Osteocyte (in vitro differentiated cells): ENCODE results near the gene ALKBH5. TPM values are rescaled to one million over a fixed set of nuclear protein-coding genes. Genes with fewer than 3 reads are reported as not detected.

ENCODE experiments used
- DNase-seq: peaks from one replicate; pipeline ENCODE4 v3.0.0; 2021; ENCODE audit warnings: mixed read lengths; ENCODE audit not compliant: unreplicated experiment; ENCODE audit errors: extremely low spot score
- H3K27ac Mint-ChIP-seq: one replicate; pipeline ENCODE4 v1.8.0; 2021; ENCODE audit warnings: mild to moderate bottlenecking, mixed read lengths; ENCODE audit not compliant: unreplicated experiment
- H3K27me3 Mint-ChIP-seq: one replicate; pipeline ENCODE4 v1.8.0; 2021; ENCODE audit warnings: mixed read lengths; ENCODE audit not compliant: unreplicated experiment
- H3K36me3 Mint-ChIP-seq: one replicate; pipeline ENCODE4 v1.8.0; 2021; ENCODE audit warnings: mixed read lengths; ENCODE audit not compliant: unreplicated experiment
- H3K4me1 Mint-ChIP-seq: one replicate; pipeline ENCODE4 v1.8.0; 2021; ENCODE audit warnings: mixed read lengths; ENCODE audit not compliant: unreplicated experiment
- H3K4me3 Mint-ChIP-seq: one replicate; pipeline ENCODE4 v1.8.0; 2021; ENCODE audit warnings: mild to moderate bottlenecking, moderate library complexity, mixed read lengths; ENCODE audit not compliant: unreplicated experiment
- H3K9me3 Mint-ChIP-seq: one replicate; pipeline ENCODE4 v1.8.0; 2021; ENCODE audit warnings: mixed read lengths; ENCODE audit not compliant: unreplicated experiment
- CTCF ChIP-seq: fragments of 200-600 bp; sonication (generic); IDR thresholded peaks from 2 replicates; pipeline ENCODE4 v1.5.0; 2021; ENCODE audit warnings: antibody characterized with exemption, mild to moderate bottlenecking, moderate library complexity
- total RNA-seq: library from RNA; stranded (reverse); gene quantifications from 2 replicates; pipeline ENCODE4 v1.2.1, GENCODE V29; 2021

The ALKBH5 gene
- total RNA-seq, 1 donor from 2014 or later, result 89.4 TPM

DNA sequence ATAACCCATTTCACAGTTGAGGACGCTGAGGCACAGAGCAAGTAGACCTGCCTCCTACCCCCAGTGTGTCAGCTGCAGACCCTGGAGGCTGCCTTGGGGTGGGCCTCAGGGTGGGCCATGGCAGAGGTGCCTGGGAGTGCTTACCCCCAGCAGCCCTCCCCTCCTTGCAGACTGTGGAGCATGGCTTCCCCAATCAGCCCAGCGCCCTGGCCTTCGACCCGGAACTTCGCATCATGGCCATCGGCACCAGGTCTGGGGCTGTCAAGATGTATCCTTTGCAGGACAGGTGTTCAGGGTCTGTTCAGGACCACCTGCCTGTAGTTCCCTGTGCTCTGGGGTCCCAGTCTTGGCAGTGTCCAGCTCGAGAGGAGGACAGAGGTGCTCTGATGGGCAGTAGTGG lies 46.1 kb downstream of the ALKBH5 start:
- Mint-ChIP-seq H3K27me3 (no peaks in the 10 kb centered on the region), H3K9me3 (no peaks in the 10 kb centered on the region), H3K4me1 (peaks cover 28% of the 10 kb centered on the region), H3K4me3 (no peak overlapping the region), H3K27ac (no peak overlapping the region), H3K36me3 (no peaks in the 10 kb centered on the region)
- no peak for DNase-seq
- TF ChIP-seq CTCF, result no peak

DNA sequence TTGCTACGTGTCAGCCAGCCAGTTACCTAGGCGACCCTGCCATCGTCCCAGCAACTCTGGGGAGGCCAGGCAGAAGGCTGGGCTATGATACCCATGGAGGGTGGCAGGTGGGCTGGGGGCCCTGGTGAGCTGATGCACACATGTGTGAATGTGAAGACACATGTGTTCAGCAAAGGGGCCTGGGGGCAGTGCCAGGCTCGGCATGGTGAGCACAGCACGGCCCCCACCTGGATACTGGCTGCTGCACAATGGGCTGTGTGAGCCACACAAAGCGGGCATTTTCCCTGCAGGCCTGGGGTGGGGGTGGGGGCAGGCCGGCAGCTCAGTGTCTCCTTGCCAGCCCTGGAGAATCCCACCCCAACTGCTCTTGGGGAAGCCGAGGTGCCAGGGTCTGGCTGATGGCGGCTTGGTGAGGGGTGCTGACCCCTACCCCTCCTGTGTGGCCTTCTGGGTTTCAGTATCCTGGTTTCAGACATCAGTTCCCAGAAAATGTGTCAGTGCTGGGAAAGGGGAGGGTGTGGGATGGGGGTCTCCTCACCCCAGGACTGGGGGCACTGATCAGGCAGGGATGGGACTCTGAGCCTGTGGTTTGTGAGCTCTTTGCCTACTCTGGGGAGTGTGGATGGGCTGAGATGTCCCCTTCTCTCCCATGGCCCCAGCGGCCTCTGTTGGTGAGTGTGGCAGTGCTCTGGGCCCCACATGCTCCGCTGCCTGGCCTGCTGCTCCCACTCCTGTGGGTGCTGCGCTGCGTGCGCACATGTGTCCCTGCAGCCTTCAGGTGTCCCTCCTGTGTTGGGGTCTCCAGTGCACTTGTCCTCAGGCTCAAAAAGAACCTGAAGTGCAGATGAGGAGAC lies 46.9 kb downstream of the ALKBH5 start:
- H3K27ac Mint-ChIP-seq, result no peak overlapping the region
- no peak overlapping the region for H3K4me3 Mint-ChIP-seq
- no peak for DNase-seq
- H3K9me3 Mint-ChIP-seq, result no peaks in the 10 kb centered on the region
- no peaks in the 10 kb centered on the region for H3K36me3 Mint-ChIP-seq
- TF ChIP-seq CTCF, result no peak
- peaks cover 31% of the 10 kb centered on the region for H3K4me1 Mint-ChIP-seq
- H3K27me3 Mint-ChIP-seq, result no peaks in the 10 kb centered on the region

- H3K27me3 Mint-ChIP-seq, result no peaks in the 10 kb centered on the region
- TF ChIP-seq CTCF, result no peak
- peaks cover 38% of the 10 kb centered on the region for H3K4me1 Mint-ChIP-seq
- no peaks in the 10 kb centered on the region for H3K36me3 Mint-ChIP-seq
- H3K9me3 Mint-ChIP-seq, result no peaks in the 10 kb centered on the region
- H3K4me3 Mint-ChIP-seq, result no peak overlapping the region
- no peak for DNase-seq
- H3K27ac Mint-ChIP-seq, result no peak overlapping the region
These were observed 47.5 kb downstream of the ALKBH5 start for GRCh38 chr17:18231164-18231563.

DNA sequence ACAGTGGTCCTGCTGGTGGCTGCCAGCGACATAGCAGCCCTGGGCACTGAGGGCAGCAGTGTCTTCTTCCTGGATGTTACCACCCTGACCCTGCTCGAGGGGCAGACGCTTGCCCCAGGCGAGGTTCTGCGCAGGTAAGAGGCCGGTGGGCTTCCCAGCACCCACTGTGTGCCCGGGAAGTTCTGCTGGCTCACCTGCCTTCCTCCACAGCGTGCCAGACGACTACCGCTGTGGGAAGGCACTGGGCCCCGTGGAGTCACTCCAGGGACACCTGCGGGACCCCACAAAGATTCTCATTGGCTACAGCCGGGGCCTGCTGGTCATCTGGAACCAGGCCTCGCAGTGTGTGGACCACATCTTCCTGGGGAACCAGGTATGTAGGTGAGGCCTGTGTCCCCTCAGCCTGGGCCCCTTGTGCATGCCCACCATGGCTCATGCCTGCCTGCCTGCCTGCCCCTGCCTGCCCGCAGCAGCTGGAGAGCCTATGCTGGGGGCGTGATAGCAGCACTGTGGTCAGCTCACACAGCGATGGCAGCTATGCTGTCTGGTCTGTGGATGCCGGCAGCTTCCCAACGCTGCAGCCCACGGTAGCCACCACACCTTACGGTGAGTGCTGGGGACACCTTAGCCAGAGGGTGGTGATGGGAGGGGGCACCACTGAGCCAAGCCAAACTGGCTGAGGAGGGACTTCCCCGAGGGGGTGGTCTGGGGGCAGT lies 50.3 kb downstream of the ALKBH5 start:
- Mint-ChIP-seq H3K4me1 (peaks cover 17% of the 10 kb centered on the region), H3K27me3 (no peaks in the 10 kb centered on the region), H3K27ac (no peak overlapping the region), H3K36me3 (peaks cover 5% of the 10 kb centered on the region), H3K4me3 (no peak overlapping the region), H3K9me3 (no peaks in the 10 kb centered on the region)
- DNase-seq, result no peak
- TF ChIP-seq CTCF, result no peak

DNA sequence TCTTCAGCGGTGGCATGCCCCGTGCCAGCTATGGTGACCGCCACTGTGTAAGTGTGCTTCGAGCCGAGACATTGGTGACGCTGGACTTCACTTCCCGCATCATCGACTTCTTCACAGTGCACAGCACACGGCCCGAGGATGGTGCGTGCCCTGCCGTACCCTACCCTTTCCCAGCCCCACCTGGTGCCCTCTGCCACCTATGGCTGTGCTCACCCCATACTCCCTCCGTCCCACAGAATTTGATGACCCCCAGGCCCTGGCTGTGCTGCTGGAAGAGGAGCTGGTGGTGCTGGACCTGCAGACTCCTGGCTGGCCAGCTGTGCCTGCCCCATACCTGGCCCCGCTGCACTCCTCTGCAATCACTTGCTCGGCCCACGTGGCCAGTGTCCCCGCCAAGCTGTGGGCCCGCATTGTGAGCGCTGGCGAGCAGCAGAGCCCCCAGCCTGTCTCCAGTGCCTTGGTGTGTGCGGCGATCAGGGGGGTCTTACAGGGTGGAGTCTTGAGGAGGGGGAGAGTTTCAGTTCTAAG lies 51.3 kb downstream of the ALKBH5 start:
- DNase-seq, result no peak
- Mint-ChIP-seq H3K9me3 (no peaks in the 10 kb centered on the region), H3K4me1 (peaks cover 19% of the 10 kb centered on the region), H3K36me3 (peaks cover 13% of the 10 kb centered on the region), H3K27me3 (no peaks in the 10 kb centered on the region), H3K27ac (peak overlapping the region; percentile 87), H3K4me3 (no peak overlapping the region)
- TF ChIP-seq CTCF, result no peak
